Ascending aorta (tissue), 2 donors: ENCODE results near the gene APOL3. TPM values are rescaled to one million over a fixed set of nuclear protein-coding genes. Genes with fewer than 3 reads are reported as not detected.
A peak's percentile ranks its signal among the peaks of the same experiment; 100 is the strongest.
"Not testable (repeated sequence)": the region's sequence is repeated elsewhere in the genome, so short reads cannot be mapped to it uniquely, and the experiment has no call there.

Experiments used
- DNase-seq, 2 donors: peaks; one replicate each; pipeline ENCODE4 v3.0.0-alpha.2; 2019; ENCODE audit warnings: low spot score in 2 of 2
- H3K27ac ChIP-seq, 2 donors: fragments of 200-600 bp; sonication (generic); one replicate each; pipeline ENCODE4 v1.5.1; 2016 to 2017; ENCODE audit warnings: mild to moderate bottlenecking in 1 of 2
- H3K27me3 ChIP-seq: fragments of 200-600 bp; sonication (generic); one replicate; pipeline ENCODE4 v1.5.1; 2017
- H3K36me3 ChIP-seq, 2 donors: fragments of 200-600 bp; sonication (generic); one replicate each; pipeline ENCODE4 v1.5.1; 2016
- H3K4me1 ChIP-seq, 2 donors: fragments of 200-600 bp; sonication (generic); one replicate each; pipeline ENCODE4 v1.5.1; 2016 to 2017; ENCODE audit warnings: mild to moderate bottlenecking in 1 of 2
- H3K4me3 ChIP-seq, 2 donors: fragments of 200-600 bp; sonication (generic); one replicate each; pipeline ENCODE4 v1.5.1; 2016 to 2017; ENCODE audit warnings: mild to moderate bottlenecking in 1 of 2
- H3K9me3 ChIP-seq, 2 donors: fragments of 200-600 bp; sonication (generic); one replicate each; pipeline ENCODE4 v1.5.1; 2016
- CTCF ChIP-seq, 3 experiments: fragments of 200-600 bp in 2 of 3; fragments of 450-650 bp in 1 of 3; sonication (generic) in 2 of 3; IDR thresholded peaks; one replicate each; pipeline ENCODE4 v1.5.1; 2016 to 2019; ENCODE audit warnings: antibody characterized with exemption in 3 of 3, mild to moderate bottlenecking in 1 of 3, moderate library complexity in 1 of 3
- intact Hi-C: fragments of 100-400 bp; cut with DNase I; formaldehyde crosslinking; loops from one replicate; pipeline ENCODE4 v1.15.1; 2023
- total RNA-seq: library from RNA; depleted of rRNA; stranded (reverse); fragments of >200 nt; gene quantifications from one replicate; pipeline ENCODE4 v1.1.0, GENCODE V29; 2016

Gene APOL3
- total RNA-seq, 1 donor from 2014 or later = 47.3 TPM

GRCh38 chr22:36204632-36205015 lies 44.1 kb upstream of the APOL3 start:
- H3K27ac ChIP-seq = no peak overlapping the region
- intact Hi-C loops = loop anchor here (5.0 kb wide), 1 partner anchor 53 kb away; no protein-coding TSS in a partner anchor
- no peak for TF ChIP-seq CTCF (IDR thresholded peaks at IDR 0.05)

GRCh38 chr22:36204001-36204631 lies 43.6 kb upstream of the APOL3 start:
- TF ChIP-seq CTCF (IDR thresholded peaks at IDR 0.05) = no peak
- no peak overlapping the region for H3K27ac ChIP-seq
- H3K4me1 ChIP-seq = no peaks in the 10 kb centered on the region
- H3K4me3 ChIP-seq = no peak overlapping the region
- intact Hi-C loops = loop anchor here (5.0 kb wide), 1 partner anchor 53 kb away; no protein-coding TSS in a partner anchor
- no peaks in the 10 kb centered on the region for H3K27me3 ChIP-seq
- no peaks in the 10 kb centered on the region for H3K36me3 ChIP-seq
- H3K9me3 ChIP-seq = no peaks in the 10 kb centered on the region
- peak in 1 of 2 donors; percentile 34 for DNase-seq

More at GRCh38 chr22:36204632-36205015, 44.1 kb upstream of the APOL3 start:
- Histone ChIP-seq H3K27me3 (no peaks in the 10 kb centered on the region), H3K4me3 (no peak overlapping the region), H3K9me3 (no peaks in the 10 kb centered on the region), H3K4me1 (no peaks in the 10 kb centered on the region), H3K36me3 (no peaks in the 10 kb centered on the region)
- DNase-seq = no peak

GRCh38 chr22:36203441-36203840 lies 42.9 kb upstream of the APOL3 start:
- H3K27me3 ChIP-seq, H3K4me1 ChIP-seq, H3K4me3 ChIP-seq, H3K27ac ChIP-seq, DNase-seq, H3K36me3 ChIP-seq, H3K9me3 ChIP-seq: not testable (repeated sequence)
- intact Hi-C loops = loop anchor here (5.0 kb wide), 1 partner anchor 54 kb away; no protein-coding TSS in a partner anchor

GRCh38 chr22:36202906-36203305 lies 42.4 kb upstream of the APOL3 start:
- H3K4me3 ChIP-seq, H3K9me3 ChIP-seq, H3K4me1 ChIP-seq, H3K27me3 ChIP-seq, H3K36me3 ChIP-seq, H3K27ac ChIP-seq: not testable (repeated sequence)
- peak in 1 of 2 donors; percentile 31 for DNase-seq
- intact Hi-C loops = loop anchor here (5.0 kb wide), 1 partner anchor 54 kb away; no protein-coding TSS in a partner anchor

GRCh38 chr22:36201630-36202319 lies 41.2 kb upstream of the APOL3 start, which contains the start of gene APOL4:
TSS of gene APOL4 (minus strand) at chr22:36201809. CDS start at chr22:36201734, 75 bp downstream.
- no peaks in the 10 kb centered on the region for H3K9me3 ChIP-seq
- no peak within 1 kb of the TSS for H3K4me3 ChIP-seq
- no peak for TF ChIP-seq CTCF (IDR thresholded peaks at IDR 0.05)
- peak in 1 of 2 donors; percentile 73 for DNase-seq
- H3K27ac ChIP-seq = no peak within 1 kb of the TSS
- H3K36me3 ChIP-seq = no peaks in the 10 kb centered on the region
- no peaks in the 10 kb centered on the region for H3K4me1 ChIP-seq
- intact Hi-C loops = loop anchor here (5.0 kb wide), 1 partner anchor 56 kb away; no protein-coding TSS in a partner anchor
- H3K27me3 ChIP-seq = no peaks in the 10 kb centered on the region

- H3K27ac ChIP-seq, H3K36me3 ChIP-seq, H3K4me3 ChIP-seq, H3K9me3 ChIP-seq, H3K27me3 ChIP-seq, H3K4me1 ChIP-seq, DNase-seq: not testable (repeated sequence)
- intact Hi-C loops = loop anchor here (5.0 kb wide), 1 partner anchor 56 kb away; no protein-coding TSS in a partner anchor
Measured at GRCh38 chr22:36201025-36201424, 40.5 kb upstream of the APOL3 start.

- no peaks in the 10 kb centered on the region for H3K36me3 ChIP-seq
- intact Hi-C loops = loop anchor here (5.0 kb wide), 2 partner anchors 38 to 288 kb away; partner anchors contain the start of gene APOL2
- H3K4me1 ChIP-seq = no peaks in the 10 kb centered on the region
- no peaks in the 10 kb centered on the region for H3K27me3 ChIP-seq
- no peak overlapping the region for H3K4me3 ChIP-seq
- H3K27ac ChIP-seq = no peak overlapping the region
- no peak for TF ChIP-seq CTCF (IDR thresholded peaks at IDR 0.05)
- H3K9me3 ChIP-seq = no peaks in the 10 kb centered on the region
- DNase-seq = peak in 1 of 2 donors; percentile 50
Measured at GRCh38 chr22:36199001-36199551, 38.5 kb upstream of the APOL3 start.
